ENCODE measurements around the gene MCF2L2.

- TF ChIP-seq KLF8 (tag by site-specific recombination; IDR thresholded peaks at IDR 0.05) (no peak), CTCF (tag by site-specific recombination; IDR thresholded peaks at IDR 0.05) (no peak), ZBTB10 (tag by site-specific recombination; IDR thresholded peaks at IDR 0.05) (no peak), ZNF623 (tag by site-specific recombination; IDR thresholded peaks at IDR 0.05) (no peak)
These were observed 162.5 kb downstream of the MCF2L2 start for GRCh38 chr3:183265834-183266417.
